ENCODE data around the gene TTI1.
"Not testable (repeated sequence)": the region's sequence is repeated elsewhere in the genome, so short reads cannot be mapped to it uniquely, and the experiment has no call there.

The TTI1 gene

DNA sequence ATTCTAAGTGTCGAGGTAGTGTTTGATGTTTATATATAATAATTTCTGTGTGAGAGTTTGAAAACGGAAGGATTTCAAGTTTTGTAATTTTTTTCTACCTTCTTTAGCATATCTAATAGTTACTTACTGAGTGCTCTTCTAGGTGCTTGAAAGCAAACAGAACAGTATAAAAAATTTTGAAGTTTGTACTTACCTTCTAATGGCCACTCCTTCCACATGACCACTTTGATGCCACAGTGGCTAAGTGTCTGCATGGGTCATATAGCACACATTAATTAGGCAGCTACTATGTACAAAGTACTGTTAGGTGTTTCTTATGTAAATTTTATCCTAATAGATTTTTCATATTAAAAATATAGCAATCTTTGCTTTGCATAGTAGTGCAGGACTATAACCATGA is 21.4 kb upstream of the TTI1 start:
- FAIRE-seq, result no peak

DNA sequence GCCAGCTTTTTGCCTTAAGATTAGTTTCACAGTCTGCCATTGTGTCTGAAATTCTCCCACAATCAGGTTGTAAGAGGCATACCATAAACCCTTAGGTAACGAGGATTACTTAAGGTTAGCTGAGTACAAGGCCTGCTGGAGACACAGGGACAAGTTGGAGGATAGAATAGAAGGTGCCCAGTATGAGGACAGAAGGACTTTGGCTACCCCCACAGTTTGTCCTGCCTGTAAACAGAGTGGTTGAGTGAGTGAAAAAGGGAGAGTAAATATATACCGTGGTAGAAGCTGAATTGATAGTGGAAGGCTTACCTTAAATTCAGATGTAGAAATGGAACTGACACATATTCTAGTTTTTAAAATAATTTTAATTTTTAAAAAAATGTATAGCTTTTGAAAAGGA is 19.6 kb upstream of the TTI1 start:
- no peak for FAIRE-seq

DNA sequence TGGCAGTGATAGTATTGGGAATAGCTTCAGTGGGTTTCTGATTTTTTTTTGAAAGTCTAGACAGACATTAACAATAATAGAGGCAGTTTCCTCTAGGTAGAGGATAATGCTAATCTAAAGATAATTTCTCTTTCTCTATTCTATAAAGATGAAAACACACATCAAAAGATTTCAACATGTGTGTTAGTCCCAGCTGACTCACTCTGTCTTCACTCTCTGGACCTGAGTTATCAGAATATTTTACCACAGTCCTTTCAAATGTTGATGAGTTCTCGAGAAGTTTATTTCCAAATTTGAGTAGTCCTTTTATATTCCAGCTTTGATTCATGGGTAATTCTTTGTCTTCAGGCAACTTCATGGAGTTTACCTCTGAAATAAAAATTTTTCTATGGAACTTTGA is 17.4 kb upstream of the TTI1 start:
- no peak for FAIRE-seq

DNA sequence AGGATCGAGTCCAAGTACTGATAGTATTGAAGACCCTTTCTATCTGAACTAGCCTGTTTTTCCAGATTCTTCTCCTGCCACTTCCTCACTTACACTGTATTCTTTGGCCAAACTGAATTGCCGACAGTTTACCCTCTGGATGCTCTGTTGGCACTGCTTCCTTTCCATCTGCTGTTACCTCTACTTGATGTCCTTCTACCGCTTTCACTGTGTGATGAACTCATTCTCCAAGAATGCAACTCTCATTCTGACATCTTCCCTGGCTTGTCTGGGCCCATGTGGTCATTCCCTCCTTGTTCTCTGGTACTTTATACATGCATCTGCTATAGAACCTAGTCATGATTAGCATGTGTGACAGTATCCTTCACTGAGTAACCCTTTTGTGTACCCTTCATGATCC is 16.5 kb upstream of the TTI1 start:
- no peak for FAIRE-seq

DNA sequence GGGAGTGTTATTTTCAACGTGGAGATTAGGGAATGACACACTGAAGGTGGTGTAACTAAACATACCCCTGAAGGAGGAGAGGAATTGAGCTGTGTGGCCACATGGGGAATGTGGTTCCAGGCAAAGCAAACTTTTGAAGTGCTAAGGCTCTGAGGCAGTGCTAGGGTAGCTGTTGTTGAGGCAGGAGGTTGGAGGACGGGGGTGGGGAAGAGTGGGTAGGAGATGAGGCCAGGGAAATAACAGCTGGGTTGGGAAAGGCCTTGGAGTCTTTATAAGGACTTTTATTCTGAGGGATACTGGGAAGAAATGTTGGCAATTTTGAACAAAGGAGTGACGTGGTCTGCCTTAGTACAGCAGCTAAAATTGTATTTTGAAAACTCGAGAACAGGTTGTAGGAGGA is 13.3 kb upstream of the TTI1 start:
- FAIRE-seq, result no peak

DNA sequence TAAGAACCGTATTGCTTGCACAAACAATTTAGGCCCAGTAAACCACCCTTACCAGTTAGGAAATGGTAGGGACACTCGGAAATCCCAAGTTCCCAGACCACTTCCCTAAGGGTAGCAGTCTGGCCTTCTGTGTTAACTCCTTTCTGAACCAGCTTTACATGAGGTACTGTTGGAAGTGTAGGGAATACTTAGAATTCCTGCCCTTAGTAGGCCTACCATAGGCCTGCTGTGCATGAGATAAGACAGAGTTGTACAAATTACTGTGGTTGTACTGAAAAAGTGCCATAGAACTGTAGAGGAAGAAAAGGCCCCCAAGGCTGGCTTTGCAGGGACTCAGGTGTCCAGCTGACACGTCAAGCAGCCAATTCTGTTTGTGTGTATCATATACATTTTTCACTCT is 11.4 kb upstream of the TTI1 start:
- no peak for FAIRE-seq

DNA sequence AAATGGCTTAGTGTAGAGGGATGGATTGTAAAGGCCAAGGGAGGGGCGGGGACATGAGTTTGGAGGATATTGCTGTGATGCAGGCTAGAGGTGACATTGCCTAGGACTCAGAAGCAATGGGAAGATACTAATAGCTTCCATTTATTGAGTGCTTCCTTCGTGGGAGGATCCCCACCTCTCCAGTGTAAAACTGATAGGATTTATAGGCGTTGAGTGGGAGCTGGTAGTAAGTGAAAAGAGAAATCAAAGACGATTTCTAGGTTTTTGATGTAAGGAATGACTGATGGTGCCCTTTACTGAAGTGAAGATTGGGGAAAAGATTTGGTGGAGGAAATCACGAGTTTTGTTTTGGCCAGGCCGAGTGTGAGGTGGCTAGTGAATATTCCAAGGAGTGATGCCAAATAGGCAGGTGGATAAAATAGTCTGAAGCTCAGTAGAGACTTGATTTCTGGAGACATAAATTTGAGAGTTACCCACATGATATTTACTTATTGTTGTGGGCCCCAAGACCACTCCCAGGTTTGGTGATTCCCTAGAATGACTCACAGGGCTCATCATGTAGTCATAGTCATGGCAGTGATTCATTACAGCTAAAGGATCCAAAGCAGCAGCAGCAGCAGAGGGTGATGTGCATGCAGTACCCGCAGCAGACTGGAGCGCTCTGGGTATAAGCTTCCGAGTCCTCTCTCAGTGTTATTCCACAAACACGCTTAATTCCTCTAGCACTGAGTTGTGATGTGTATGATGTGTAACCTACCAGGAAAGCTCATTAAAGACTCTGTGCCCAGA is 10.4 kb upstream of the TTI1 start:
- no peak for FAIRE-seq

DNA sequence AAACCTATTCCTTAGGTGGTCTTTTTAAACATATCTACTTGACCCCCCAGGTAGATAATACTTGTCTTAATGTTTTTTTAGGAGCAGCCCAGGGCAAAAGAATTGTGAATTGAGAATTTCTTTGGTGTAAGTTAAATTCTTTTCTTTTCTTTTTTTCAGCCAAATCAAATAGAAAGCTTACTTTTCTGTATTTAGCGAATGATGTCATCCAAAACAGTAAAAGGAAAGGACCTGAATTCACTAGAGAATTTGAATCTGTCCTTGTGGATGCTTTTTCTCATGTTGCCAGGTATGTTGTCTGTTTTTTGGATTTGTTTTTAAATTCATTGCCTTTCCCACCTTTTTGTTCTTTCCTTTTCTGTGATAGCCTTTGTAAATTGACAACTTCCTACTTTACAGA is 7.0 kb upstream of the TTI1 start:
- no peak for FAIRE-seq

DNA sequence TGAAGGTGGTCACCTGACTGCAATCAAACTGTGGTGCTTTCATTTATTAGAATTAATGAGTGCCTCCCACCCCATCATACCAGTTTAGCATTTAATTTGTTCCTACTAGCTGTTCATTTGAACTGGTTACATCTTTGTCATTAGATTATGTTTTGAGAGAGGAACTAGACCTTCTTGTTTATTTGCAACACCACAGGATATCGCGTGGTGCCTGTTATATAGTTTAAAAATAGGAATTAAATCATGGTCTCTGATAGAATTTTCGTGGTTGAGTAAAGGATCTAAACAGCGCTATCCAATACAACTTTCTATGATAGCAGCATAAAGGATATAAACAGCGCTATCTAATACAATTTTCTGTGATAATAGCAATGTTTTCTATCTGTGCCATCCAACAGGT is 3.1 kb upstream of the TTI1 start:
- FAIRE-seq, result no peak

DNA sequence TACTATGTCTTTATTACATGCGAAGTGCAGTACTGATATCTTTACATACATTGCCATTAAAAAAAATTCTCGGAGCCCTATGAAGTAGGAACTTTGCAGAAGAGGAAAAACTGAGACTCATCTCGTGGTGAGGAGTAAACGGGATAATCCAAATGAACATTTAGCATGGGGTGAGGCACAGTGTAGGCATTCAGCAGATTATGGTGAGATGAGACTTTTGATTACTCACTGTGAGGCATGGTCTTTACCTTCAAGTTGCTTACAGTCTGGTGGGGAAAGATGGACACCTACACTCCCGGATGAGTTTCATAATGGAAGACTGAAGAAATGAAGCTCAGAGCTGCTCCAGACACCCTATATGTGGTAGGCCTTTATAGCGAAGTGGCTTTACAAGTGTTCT is 1.7 kb upstream of the TTI1 start:
- FAIRE-seq, result no peak

DNA sequence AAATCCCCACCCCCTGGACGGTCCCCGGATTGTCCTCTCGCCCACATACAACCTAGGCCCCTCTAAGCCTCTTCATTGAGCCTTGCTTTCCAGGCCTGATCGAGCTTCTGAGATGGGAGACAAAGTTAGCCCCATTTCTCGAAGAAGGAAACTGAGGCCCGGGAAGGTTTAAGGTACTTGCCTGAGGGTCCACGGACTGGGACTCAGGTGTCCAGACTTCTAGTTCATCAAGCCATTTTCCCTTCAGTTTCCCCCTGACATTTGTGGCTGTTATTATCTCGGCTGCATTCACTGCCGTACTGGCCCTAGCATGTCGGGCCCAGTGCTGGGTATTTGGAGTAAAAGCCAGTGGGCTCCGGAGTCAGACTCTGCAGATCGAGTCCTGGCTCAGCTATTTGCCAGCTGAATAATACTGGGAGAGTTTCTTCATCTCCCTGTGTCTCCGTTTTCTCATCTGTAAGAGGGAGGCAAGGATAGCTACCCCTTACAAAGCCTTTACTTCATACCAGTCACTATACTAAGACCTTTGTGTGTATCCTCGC is 923 bp upstream of the TTI1 start:
- no peak for FAIRE-seq

DNA sequence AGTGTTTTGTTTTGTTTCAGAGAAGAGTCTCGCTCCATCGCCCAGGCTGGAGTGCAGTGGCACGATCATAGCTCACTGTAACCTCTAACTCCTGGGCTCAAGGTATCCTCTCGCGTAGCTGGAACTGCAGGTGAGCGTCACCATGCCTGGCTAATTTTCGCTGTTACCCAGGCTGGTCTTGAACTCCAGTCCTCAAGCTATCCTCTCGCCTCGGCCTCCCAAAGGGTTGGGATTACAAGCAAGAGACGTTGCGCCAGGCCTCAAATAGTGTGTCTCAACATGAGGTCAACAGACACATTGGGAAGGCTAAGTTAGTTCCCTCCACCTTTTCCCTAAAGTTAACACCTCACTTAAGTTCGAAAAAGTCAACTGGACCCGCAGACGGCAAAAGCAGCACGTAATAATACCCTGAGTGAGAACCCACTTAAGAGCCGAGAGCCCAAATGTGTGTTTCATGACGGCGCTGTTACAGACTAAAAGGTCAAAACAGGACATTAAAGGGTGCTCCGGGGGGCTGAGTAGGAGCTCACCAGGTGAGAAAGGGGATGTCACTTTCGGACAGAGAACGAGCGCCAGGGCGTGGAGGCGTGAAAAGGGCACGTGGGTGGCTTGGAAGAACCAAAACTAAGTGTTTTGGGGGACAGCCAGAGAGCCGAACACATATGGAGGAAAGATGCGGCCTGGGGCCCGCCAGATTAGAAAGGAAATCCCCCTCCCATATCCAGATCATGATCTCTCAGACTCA is 499 bp downstream of the TTI1 start:
- no peak for FAIRE-seq

DNA sequence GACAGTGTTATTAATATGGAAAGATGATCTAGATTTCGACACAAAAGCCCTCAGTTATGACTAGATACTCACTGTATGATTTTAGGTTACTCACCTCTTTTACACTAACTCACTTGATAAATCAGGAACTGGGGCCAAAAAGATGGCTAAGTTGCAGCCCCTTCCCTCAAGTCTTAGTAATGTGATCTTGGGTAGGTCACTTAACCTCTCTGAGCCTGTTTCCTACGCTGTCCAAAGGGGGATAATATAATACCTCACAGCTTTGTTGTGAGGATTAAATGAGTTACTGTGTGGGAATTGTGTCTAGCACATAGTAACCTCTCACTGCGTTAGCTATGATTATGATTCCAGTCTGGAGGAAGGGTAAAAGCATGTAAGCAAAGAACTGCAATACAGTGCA is 1.3 kb downstream of the TTI1 start:
- FAIRE-seq, result no peak

DNA sequence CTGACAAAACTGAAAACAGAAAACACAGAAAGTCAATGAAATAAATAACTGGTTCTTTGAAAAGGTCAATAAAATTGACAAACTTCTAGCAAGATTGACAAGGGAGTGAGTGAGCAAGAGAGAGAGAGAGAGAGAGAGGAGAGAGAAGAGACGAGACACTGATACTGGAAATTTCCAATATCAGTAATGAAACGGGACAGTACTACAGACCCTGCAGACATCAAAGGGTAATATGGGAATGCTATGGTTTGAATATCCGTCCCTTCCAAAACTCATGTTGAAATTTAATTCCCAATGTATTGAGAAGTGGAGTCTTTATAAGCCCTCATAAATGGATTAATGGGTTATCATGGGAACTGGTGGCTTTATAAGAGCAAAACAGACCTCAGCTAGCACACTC is 3.8 kb downstream of the TTI1 start:
- no peak for FAIRE-seq

DNA sequence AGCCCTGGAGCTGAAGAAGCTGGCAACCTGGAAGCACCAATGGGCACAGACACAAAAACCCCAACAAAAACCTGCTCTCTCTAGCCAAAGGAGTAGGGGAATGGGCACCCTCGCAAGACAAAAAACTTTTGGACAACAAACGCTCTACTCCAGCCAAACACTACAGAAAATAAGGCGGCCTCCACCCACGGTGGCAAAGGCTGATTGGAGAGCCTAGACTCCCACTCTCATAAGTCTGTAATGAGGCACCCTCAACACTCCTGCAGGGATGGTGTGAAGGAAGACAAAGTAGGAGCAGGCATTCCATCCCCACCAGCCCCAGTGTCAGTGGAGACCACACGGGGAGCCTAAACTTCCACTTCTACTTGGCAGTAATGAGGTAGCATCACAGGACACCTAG is 8.8 kb downstream of the TTI1 start:
- no peak for FAIRE-seq

DNA sequence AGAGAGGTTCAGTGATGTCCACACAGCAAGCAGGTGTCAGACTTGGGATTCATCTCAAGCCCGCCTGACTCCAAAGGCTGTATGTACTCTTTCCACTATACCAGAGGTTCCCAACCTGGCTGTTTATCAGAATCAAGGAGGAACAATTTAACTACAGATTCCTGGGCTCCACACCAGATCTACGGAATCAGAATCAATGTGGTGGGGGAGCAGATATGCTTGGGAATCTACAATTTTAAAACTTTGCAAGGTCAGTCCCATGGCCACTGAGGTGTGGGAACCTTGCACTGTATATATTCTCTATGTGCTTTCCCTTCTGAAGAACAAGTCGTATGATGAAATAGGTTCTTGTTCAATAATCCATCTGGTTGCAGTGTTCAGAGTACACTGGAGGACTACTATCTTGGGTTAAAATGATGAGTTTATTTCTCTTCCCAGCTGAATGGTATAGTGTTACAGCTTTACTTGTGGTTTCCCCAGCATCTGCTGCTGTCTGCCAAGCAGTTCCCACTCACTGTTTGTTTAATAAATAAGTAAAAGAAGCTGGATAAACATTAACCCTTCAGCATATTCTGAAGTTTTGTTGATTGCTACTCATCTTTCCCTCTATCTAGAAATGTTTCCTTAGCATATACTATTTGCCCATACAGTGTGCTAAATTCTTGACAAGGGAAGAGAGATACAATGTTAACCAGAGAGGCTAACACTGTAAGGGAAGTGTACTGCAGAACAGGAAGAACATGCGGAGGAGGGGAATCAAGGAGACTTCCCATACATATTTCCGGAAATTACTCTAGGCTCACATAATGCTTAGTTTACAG is 9.9 kb downstream of the TTI1 start:
- no peak for FAIRE-seq

DNA sequence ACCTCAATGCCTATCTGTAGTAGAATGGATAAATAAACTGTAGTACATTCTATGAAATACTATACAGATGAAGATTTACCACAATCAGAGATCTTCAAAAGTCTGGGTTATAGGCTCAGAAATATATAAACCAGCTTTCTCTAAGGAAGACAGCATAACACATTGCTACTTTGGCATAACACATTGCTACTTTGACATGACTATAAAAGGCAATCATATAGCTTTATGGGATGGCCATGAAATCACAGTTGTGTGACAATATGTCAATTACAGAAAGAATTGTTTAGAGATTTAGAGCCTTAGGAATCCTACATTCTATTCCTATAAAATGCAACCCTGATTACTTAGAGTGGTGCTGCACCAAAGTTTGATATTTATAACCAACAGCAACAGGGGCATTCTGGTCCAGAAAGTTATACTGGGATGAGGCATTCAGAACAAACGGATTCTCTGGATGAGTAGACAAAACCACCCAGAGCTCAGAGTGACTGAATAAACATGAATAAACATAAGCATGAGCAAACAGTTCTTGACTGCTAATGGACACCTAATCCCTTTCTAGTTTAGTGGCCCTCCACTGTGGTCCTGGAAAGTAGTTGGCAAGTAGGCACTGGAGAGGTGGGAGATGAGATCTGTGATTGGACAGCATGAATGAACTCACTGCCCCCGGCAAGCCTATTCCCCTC is 12.0 kb downstream of the TTI1 start:
- FAIRE-seq, result no peak

DNA sequence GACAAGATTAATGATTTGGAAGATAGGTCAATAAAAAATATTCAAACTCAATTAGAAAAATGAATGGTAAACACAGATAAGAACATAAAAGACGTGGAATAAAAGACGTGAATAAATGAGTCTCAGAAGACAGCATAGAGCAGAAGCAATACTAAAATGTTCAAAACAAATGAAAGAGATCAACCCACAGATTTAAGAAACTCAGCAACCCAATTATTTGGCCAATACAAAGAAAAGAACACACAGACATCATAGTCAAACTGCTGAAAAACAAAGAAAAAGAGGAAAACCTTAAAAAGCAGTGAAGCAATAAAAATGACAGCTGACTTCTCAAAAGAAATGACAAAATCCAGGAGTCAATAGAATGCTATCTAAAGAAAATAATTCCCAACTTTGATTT is 14.9 kb downstream of the TTI1 start:
- FAIRE-seq, result no peak

DNA sequence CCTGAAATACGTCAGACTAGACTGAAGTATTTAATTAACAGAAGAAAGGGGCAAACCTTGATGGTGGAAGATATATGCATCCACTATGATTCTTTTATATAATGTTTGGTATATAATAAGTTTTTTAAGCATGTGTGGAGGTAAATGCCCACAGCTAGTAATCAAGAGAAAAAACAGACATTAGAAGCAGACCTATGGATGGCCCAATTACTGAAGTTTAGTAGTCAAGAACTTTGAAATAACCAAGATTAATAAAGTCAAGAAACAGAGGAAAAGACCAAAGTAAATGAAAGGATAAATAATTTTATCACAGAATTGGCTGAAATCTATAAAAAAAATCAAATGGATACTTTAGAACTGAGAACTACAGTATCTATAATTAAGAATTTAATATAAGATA is 15.3 kb downstream of the TTI1 start:
- no peak for FAIRE-seq

DNA sequence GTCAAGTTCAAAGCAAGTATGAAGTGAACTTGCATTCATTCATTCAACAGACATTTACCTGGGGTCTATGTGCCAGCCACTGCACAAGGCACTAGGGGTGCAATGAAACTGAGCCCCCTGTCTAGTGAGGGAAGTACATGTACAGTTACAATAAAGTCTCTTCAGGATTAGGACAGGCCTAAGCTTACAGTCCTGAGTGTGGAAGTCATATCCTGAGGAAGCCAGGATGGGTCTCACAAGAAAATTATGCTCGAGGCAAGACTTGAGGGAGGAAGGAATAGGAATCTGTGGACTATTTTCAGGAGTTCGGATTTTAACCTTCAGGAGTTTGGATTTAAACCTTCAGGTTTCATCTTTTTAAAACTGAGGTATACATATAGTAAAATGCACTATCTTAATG is 19.4 kb downstream of the TTI1 start:
- FAIRE-seq, result no peak

DNA sequence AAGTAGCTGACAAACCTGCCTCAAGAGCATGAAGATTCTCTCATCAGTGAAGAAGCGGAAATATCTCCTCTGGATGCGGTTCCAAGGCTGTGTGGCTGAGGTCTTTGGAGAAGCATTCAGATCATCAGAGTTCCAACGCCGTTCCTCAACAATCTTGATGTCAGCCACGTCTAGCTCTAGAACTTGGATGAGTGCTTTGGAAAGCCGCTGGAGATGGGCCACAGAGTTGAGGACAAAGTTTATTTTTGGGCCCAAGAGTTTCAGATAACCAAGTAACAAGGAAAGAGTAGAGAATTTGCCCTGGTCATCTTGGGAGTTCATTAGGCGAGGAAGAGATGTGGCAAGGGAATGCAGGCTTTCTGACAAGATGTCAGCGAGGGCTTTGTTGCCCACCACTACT is 20.9 kb downstream of the TTI1 start:
- FAIRE-seq, result no peak

DNA sequence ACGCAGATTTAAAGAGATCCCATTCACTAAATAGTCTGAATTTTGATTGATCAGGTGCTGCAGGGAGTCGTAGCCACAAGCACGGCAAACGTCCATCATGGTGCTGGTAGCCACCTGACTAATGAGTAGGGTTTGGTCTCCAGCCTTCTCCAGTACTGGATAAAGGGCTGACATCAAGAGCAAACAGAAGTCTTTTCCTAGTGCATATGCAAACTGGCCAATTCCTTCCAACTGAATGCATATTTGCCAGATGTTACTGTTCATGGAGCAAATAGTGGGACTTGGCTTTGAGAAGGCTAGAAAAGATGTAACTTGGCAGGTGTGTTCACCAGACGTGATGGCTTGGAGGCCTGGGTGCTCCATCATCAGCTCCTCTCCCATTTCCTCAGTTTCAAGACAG is 21.6 kb downstream of the TTI1 start:
- FAIRE-seq, result no peak

DNA sequence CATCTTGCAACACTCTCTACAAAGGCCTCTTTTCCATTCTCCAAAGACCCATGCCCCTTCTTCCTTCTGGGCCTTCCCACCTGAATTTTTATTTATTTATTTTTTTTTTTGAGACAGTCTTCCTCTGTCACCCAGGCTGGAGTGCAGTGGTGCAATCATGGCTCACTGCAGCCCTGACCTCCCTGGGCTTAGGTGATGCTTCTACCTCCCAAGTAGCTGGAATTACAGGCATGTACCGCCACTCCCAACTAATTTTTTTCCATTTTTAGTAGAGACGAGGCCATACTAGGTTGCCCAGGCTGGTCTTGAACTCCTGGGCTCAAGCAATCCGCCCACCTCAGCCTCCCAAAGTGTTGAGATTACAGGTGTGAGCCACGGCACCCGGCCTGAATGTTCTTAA is 23.8 kb downstream of the TTI1 start:
- not testable (repeated sequence) for FAIRE-seq

Data from colon (tissue), 2 donors.